Umbilical cord (tissue), 1 donor: ENCODE measurements around the gene SPRING1. TPM values are rescaled to one million over a fixed set of nuclear protein-coding genes. Genes with fewer than 3 reads are reported as not detected.

Source experiments
- total RNA-seq: library from RNA; depleted of rRNA; stranded (reverse); fragments of >200 nt; gene quantifications from one replicate; pipeline ENCODE4 v1.2.3, GENCODE V29; 2014; ENCODE audit warnings: low replicate concordance; ENCODE audit not compliant: insufficient read depth

Gene SPRING1
- total RNA-seq, 1 donor from 2014 or later, result 10.6 TPM

Other genes with a start within 250 kb of the SPRING1 start
- 7.7 TPM for gene MAP1LC3B2, start 178.7 kb downstream of the SPRING1 start, total RNA-seq
- gene RNFT2, start 246 bp upstream of the SPRING1 start, total RNA-seq, result 0.48 TPM
- gene HRK, start 143.4 kb upstream of the SPRING1 start, total RNA-seq, result 0.96 TPM
- 24.8 TPM for gene FBXW8, start 172.9 kb upstream of the SPRING1 start, total RNA-seq